Activated CD4-positive, alpha-beta T cell treated with anti-CD3 and anti-CD28 coated beads, Interleukin-2, Interleukin-6, amounts not matched to agents 100 ng/mL and 50 ng/mL, durations not matched to agents 16 hours and 8 hours (primary cell): ENCODE data around the gene REXO4.
"Not testable (repeated sequence)": the region's sequence is repeated elsewhere in the genome, so short reads cannot be mapped to it uniquely, and the experiment has no call there.

Experiments
- DNase-seq: peaks from one replicate; pipeline ENCODE4 v3.0.0-alpha.2; 2020

Gene REXO4

DNA sequence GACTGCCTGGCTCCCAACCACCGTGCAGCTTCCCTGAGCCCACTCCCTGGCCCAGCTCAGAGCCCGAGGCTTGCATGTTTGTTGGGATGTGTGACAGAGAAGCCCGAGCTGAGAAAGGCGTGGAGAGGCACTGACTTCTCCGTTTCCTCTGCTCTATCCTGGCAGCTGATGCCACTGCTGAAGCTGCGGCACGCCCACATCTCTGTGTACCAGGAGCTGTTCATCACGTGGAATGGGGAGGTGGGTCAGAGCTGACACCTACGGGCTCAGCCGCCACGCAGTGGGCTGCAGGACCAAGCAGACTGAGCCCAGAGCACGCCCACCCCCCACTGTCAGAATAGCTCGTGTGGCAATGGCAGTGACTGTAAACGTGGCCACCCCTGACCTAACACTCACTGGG is 32.4 kb downstream of the REXO4 start:
- no peak for DNase-seq

GRCh38 chr9:133384736-133385321 is 33.0 kb downstream of the REXO4 start:
- no peak for DNase-seq

GRCh38 chr9:133383438-133383837 is 34.4 kb downstream of the REXO4 start:
- no peak for DNase-seq

DNA sequence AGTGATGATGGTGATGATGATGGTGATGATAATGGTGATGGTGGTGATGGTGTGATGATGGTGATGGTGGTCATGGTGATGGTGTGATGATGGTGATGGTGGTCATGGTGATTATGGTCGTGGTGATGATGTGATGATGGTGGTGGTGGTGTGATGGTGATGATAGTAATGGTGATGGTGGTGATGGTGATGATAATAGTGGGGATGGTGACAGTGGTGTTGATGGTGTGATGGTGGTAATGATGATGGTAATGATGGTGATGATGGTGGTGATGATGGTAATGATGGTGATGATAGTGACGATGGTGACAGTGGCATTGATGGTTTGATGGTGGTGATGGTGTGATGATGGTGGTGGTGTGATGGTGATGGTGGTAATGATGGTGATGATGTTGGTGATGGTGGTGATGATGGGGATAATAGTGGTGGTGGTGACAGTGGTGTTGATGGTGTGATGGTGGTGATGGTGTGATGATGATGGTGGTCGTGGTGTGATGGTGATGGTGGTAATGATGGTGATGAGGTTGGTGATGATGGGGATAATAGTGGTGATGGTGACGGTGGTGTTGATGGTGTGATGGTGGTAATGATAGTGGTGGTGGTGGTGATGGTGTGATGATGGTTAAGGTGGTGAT is 35.2 kb downstream of the REXO4 start:
- DNase-seq, result no peak

- no peak for DNase-seq
Observed at GRCh38 chr9:133380734-133381133, 37.1 kb downstream of the REXO4 start.

DNA sequence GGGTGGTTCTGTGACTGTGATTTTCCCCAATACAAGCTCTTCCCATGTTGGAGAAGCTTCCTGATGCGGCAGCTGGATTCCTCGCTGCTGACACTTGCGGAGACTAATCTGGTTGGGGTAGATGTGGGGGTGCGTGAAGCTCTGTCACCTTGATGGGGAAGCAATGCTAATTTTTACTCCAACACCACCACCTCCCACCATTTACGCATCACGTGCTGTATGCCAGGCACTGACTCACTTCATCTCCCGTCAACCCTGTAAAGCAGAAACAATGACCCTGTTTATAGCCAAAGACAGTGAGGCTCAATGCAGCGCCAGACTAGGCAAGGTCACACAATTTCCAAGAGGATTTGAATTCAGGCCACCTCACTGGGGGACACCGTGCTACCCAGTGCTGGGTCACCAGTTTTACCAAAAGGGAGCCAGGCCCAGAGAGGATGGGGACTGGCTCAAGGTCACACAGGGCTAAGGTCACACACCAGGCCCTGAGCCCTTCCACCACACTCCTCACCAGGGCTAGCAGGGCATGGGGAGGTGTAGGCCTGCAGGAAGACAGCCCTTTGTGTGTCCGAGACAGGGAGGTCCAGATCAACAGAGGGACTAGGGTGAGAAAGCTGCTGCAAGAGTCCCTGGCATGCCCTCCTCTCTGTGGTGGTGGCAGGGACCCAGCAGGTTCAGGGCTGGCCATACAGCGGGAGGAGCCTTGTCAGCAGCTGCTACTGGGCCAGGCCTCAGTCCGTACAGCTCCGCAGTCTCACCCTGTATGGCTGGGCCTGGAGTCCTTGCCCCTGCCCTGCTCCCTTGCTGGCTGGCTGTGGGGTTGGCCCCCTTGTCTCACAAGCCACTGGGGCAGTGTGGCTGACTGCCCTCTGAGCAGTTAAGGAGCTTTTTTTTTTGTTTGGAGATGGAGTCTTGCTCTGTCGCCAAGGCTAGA is 38.4 kb downstream of the REXO4 start:
- no peak for DNase-seq

GRCh38 chr9:133378408-133378962 is 39.3 kb downstream of the REXO4 start:
- no peak for DNase-seq

DNA sequence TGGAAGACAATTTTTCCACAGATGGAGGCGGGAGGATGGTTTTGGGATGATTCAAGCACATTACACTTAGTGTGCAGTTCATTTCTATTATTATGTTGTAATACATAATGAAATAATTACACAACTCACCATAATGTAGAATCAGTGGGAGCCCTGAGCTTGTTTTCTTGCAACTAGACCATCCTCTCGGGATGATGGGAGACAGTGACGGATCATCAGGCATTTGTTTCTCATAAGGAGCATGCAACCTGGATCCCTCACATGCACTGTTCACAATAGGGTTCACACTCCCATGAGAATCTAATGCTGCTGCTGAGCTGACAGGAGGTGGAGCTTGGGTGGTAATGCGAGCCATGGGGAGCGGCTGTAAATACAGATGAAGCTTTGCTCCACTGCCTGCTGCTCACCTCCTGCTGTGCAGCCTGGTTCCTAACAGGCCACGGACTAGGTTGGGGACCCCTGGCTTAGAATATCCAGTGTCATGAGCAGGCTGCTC is 40.0 kb downstream of the REXO4 start:
- DNase-seq, result no peak

DNA sequence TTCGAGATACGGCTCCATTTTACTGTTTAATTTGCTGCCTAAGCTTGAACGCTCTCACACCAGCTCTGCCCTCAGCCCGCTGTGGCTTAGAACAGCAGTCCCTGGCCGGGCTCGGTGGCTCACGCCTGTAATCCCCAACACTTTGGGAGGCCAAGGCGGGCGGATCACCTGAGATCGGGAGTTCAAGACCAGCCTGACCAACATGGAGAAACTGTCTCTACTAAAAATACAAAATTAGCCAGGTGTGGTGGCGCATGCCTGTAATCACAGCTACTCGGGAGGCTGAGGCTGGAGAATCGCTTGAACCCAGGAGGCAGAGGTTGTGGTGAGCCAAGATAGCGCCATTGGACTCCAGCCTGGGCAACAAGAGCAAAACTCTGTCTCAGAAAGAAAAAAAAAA is 40.5 kb downstream of the REXO4 start:
- not testable (repeated sequence) for DNase-seq

GRCh38 chr9:133375724-133376654 is 41.8 kb downstream of the REXO4 start, which contains the start of the genes STKLD1 and SURF4:
Gene STKLD1, plus strand, starts transcription at chr9:133376366. Its CDS starts 108 bp downstream, at chr9:133376474.
Gene SURF4, minus strand, starts transcription at chr9:133376060. Its CDS starts 91 bp downstream, at chr9:133375969.
- DNase-seq, result peak; percentile 98

DNA sequence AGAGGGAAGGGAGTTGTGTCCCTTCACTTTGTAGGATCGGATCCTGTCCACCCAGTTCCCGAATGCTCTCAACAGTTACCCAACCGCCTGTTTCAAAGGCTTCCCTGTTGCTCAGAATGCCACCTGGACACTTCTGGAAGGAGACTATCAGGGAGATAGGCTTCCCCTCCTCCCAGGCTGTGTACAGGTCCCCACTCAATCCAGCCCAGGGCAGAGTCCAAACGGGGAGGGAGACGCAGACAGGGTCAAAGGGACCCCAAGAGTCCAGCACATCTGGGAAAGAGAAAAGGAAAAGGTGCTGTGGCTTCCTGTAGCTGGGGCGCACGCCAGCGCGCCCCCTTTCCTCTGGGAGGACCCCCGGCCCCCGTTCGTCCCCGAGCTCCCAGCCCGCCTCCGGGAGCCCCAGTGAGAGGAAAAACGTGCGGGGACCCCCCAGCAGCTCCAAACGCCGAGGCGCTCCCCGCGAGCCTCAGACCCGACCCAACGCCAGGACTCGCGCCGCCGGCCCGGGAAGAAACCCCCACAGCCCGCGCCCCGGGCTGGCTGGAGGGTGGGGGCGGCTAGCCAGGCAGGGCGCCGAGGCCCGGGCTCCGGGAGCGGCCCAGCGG is 42.6 kb downstream of the REXO4 start:
- peak; percentile 41 for DNase-seq

GRCh38 chr9:133374612-133375115 is 43.1 kb downstream of the REXO4 start:
- peak; percentile 72 for DNase-seq

DNA sequence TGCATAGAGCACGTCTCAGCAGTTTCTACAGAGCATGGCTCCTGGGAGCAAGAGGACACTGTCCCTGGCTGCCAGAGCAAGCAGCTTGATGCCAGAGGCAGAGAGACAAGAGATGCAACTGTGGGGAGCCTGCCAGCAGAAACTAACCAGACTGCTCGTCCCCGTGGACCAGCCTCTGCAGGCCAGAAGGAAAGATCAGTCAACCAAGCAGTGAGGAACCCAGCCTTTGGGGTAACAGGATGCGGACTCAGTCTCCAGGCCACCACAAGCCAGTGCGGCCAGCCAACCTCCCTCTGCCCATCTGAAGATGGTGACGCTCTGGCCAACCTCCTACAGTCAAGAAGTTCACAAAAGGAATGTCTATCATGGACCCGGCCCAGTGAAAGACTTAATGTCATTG is 45.7 kb downstream of the REXO4 start:
- no peak for DNase-seq

- DNase-seq, result peak; percentile 89
Observed at GRCh38 chr9:133371261-133371711, 46.5 kb downstream of the REXO4 start.

DNA sequence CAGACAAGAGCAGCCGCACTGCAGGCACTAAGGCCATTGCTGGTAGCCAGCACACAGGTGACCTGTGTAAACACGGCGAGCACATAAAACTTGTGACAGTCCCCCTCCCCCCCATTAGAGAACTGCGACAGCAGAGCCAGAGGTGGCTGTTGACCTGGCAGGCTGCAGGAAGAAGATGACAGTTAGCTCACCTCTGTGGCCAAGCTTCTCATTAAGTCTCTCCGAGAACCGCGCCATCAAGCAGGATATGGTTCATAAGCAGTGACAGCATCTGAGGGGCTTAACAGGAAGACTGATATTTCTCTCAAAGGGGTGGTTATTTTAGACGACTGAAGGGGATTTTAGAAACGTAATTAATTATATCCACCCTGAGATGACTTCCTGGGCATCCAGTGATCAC is 47.1 kb downstream of the REXO4 start:
- peak; percentile 72 for DNase-seq

DNA sequence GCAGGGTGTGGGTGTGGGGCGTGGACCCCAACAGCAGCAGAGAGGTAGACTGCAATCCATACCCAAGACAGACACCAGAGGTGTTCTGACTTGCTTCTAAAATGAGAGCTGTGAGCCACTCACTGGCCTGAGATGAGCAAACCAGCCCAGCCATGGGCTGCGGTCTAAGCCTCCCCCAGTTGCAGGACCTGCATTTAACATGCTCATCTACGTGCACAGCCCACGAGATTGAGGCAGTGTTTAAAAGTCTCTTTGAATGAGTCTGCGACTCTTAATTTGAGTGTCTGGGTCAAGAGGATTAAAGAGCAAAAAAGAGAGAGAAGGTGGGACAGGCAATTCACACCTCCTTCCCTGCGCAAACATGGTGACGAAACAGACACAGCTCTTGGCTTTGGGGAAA is 47.9 kb downstream of the REXO4 start:
- DNase-seq, result peak; percentile 63

DNA sequence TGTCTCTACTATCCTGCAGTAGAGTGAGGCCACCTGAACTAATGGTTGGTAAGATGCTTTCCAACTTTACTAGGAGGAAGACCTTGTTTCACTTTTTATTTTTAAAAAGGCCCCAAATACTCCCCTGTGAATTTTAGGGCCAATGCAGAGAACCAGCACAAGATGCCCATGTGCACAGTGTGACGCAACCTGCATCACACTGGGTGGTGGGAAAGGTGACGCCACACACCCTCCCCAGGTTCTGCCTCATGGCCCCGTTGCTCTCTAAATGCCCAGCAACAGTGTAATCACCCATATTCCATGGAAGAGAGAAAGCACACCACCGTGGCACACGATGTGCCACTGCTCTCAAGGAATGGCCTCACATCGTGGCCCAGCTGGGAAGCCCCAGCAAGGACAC is 48.4 kb downstream of the REXO4 start:
- no peak for DNase-seq

- DNase-seq, result no peak
Observed at GRCh38 chr9:133368249-133368881, 49.4 kb downstream of the REXO4 start.

- DNase-seq, result no peak
Observed at GRCh38 chr9:133367778-133368177, 50.0 kb downstream of the REXO4 start.

GRCh38 chr9:133367221-133367620 is 50.6 kb downstream of the REXO4 start:
- DNase-seq, result no peak

DNA sequence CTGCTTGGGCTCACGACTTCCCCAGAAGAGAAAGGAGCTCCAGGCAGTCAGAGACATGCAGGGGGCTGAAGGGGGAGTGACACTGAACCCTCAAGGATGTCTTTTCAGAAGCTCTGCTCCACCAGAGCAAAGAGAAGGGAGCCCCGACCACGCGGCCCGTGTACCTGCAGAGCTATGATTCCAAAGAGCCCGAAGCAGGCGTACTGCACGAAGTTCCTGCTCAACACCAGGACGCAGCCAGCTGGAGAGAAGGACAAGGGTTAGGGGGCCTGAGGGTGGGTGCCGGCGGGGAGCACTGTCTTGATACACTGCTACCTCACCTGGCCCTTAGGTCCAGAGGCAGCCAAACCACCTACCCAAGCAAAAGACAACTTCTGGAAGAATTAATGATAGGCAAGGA is 51.4 kb downstream of the REXO4 start:
- no peak for DNase-seq
